Endometrium (tissue), 2 donors: Measurements from ENCODE around the gene FOXO6.

ENCODE experiments used
- FAIRE-seq: peaks from 2 replicates; lab custom pipeline; 2012; peaks lifted over from hg19 to GRCh38; lab: Jason Lieb, UNC
- donor health status: control.
- donor health status: control.

The FOXO6 gene

GRCh38 chr1:41427122-41427913 lies 66.1 kb downstream of the FOXO6 start:
- FAIRE-seq: no peak

- FAIRE-seq: no peak
These were observed 66.9 kb downstream of the FOXO6 start for GRCh38 chr1:41427916-41428737.

- FAIRE-seq: no peak
These were observed 67.8 kb downstream of the FOXO6 start for GRCh38 chr1:41428738-41429640.

GRCh38 chr1:41429641-41430035 lies 68.4 kb downstream of the FOXO6 start:
- FAIRE-seq: no peak

GRCh38 chr1:41430069-41430468 lies 68.8 kb downstream of the FOXO6 start:
- no peak for FAIRE-seq

GRCh38 chr1:41430582-41430981 lies 69.3 kb downstream of the FOXO6 start:
- FAIRE-seq: no peak

GRCh38 chr1:41431490-41432350 lies 70.5 kb downstream of the FOXO6 start:
- FAIRE-seq: no peak
